Measurements from ENCODE around the gene WDR38. TPM values are rescaled to one million over a fixed set of nuclear protein-coding genes. Genes with fewer than 3 reads are reported as not detected.
"Not testable (repeated sequence)": the region's sequence is repeated elsewhere in the genome, so short reads cannot be mapped to it uniquely, and the experiment has no call there.

WDR38 gene
- total RNA-seq, 1 donor from 2014 or later, result 6.6 TPM

DNA sequence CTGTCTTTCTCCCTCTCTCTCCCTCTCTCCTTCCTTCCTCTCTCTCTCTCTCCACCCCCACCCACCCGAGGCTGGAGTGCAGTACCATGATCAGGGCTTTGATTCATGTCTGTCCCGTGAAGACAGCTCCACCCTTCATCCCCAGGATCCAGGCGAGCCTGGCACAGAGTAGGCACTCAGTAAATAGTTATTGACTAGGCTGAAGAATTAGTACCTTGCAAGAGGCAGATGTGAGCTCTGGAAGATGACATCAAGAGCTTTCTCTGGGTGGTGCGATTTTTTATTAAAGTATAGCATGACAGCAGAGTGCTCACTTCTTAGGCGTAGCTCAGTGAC, 24.0 kb upstream of the WDR38 start:
- TF ChIP-seq, protein P1, sequence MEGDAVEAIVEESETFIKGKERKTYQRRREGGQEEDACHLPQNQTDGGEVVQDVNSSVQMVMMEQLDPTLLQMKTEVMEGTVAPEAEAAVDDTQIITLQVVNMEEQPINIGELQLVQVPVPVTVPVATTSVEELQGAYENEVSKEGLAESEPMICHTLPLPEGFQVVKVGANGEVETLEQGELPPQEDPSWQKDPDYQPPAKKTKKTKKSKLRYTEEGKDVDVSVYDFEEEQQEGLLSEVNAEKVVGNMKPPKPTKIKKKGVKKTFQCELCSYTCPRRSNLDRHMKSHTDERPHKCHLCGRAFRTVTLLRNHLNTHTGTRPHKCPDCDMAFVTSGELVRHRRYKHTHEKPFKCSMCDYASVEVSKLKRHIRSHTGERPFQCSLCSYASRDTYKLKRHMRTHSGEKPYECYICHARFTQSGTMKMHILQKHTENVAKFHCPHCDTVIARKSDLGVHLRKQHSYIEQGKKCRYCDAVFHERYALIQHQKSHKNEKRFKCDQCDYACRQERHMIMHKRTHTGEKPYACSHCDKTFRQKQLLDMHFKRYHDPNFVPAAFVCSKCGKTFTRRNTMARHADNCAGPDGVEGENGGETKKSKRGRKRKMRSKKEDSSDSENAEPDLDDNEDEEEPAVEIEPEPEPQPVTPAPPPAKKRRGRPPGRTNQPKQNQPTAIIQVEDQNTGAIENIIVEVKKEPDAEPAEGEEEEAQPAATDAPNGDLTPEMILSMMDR (IDR thresholded peaks at IDR 0.05), result no peak
- H3K27ac ChIP-seq, result no peak overlapping the region
- ATAC-seq, result no peak
- H3K27me3 ChIP-seq (ENCODE audit: low read depth), result no peaks in the 10 kb centered on the region
- no peak overlapping the region for H3K4me3 ChIP-seq
- intact Hi-C loops (cut with DNase I), result no loop called here
- H3K36me3 ChIP-seq, result no peaks in the 10 kb centered on the region
- DNase-seq, result no peak
- H3K9me3 ChIP-seq, result no peaks in the 10 kb centered on the region
- peaks cover 19% of the 10 kb centered on the region for H3K4me1 ChIP-seq

DNA sequence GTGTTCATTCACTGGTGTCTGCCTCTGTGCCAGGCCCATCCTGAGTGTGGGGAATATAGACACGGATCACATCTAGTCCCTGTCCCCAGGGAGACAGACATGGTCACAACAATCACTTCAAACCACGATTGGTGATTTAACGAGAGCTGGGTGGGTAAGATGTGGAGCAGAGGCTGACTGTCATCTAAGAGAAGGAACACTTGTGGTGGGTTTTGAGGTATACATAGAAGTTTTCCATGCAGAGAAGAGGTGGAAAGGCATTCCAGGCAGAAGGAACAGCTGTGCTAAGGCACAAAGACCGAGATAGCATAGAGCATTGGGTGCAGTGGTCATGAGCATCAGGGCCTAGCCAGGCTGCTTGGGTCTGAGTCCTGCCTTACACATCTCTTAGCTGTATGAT, 22.7 kb upstream of the WDR38 start:
- intact Hi-C loops (cut with DNase I), result no loop called here
- DNase-seq (no peak), ATAC-seq (no peak)
- TF ChIP-seq, protein P1 (IDR thresholded peaks at IDR 0.05), result no peak
- H3K9me3 ChIP-seq, result no peaks in the 10 kb centered on the region
- no peak overlapping the region for H3K27ac ChIP-seq
- H3K4me3 ChIP-seq, result no peak overlapping the region
- no peaks in the 10 kb centered on the region for H3K27me3 ChIP-seq (ENCODE audit: low read depth)
- peaks cover 32% of the 10 kb centered on the region for H3K4me1 ChIP-seq
- H3K36me3 ChIP-seq, result no peaks in the 10 kb centered on the region

DNA sequence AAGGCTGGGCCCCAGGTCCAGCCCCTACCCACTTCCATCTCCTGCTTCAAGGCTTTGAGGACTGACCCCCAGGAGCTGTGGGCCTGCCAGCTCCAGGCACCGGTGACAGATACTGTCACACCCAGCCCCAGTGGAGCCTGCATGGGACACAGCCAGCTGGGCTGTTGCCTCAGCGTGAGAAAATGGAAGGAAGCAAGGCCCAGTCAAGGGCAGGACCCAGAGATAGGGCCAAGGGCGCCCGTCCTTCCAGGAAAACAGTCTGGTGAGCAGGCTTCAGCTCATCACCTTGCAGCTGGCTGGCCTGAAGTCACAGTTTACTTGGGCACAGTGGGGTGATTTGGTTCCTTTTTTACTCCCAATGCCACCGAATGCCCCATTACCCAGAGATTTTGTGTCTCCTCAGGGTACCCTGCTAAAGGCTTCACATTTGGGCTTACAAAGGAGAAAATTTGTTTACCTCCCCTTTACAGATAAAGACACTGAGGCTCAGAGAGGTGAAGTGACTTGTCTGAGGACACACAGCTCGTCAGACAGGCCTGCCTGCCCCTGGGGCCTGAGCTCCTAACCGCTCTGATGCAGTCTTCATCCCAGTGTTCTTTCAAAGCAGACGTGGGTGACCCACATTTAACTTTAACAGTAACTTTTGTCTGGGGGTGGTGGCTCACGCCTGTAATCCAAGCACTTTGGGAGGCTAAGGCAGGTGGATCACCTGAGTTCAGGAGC, 21.5 kb upstream of the WDR38 start:
- ATAC-seq, result peak in 1 of 2 donors; percentile 42

DNA sequence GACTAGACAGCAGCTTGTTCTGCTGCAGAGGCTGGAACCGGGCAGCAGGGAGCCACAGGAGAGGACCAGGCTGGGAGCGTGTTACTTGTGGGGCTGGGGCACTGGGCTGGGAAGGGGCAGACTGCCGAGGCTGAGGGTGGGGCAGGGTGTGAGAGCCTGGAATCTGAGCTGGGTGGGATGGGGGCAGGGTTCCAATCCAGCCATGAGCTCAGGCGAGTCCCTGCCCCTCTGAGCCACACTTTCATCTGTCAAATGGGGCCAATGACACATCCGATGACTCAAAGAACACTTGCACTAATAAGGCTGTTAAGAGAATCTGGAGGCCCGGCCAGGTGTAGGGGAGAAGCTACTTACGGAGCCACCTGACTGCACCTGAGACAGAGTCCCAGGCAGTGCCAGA, 18.7 kb upstream of the WDR38 start:
- H3K4me3 ChIP-seq, result no peak overlapping the region
- H3K36me3 ChIP-seq, result no peaks in the 10 kb centered on the region
- H3K9me3 ChIP-seq, result no peaks in the 10 kb centered on the region
- no peak overlapping the region for H3K27ac ChIP-seq
- intact Hi-C loops (cut with DNase I), result no loop called here
- peak; percentile 37 to 51 for ATAC-seq
- TF ChIP-seq, protein P1 (IDR thresholded peaks at IDR 0.05), result no peak
- H3K27me3 ChIP-seq (ENCODE audit: low read depth), result no peaks in the 10 kb centered on the region
- DNase-seq, result no peak
- H3K4me1 ChIP-seq, result peaks cover 35% of the 10 kb centered on the region

More for the DNA sequence above, 21.5 kb upstream of the WDR38 start:
- Histone ChIP-seq H3K4me1 (peaks cover 35% of the 10 kb centered on the region), H3K27ac (peak overlapping the region; percentile 27), H3K36me3 (no peaks in the 10 kb centered on the region), H3K27me3 (ENCODE audit: low read depth) (no peaks in the 10 kb centered on the region), H3K4me3 (no peak overlapping the region), H3K9me3 (no peaks in the 10 kb centered on the region)
- TF ChIP-seq, protein P1 (IDR thresholded peaks at IDR 0.05), result no peak
- intact Hi-C loops (cut with DNase I), result no loop called here
- DNase-seq, result no peak

DNA sequence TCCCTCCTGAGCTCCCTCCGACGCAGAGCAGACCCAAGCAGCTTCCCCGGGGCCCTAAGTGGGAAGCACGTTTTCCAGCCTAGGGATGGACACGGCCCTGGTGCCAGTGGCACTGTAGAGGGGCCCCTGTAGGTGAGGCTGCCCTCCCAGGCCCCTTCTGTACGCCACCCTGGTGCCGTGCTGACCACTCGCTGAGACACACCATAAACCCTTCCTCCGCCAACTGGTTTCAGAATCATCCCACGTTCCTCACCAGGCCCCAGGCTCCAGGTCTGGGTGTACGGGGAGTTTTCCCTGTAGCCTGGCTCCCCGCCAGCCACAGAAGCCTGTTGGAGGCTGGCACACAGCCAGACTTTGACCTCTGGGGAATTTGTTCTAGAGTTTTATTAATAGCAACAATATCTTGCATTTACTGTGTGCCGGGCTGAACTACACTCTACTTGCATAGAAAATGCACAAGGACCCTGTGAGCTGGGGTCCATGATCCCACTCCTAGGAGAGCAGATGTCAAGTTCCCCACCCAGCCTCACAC, 18.2 kb upstream of the WDR38 start:
- intact Hi-C loops (cut with DNase I), result no loop called here
- H3K4me1 ChIP-seq, result peaks cover 35% of the 10 kb centered on the region
- TF ChIP-seq, protein P1 (IDR thresholded peaks at IDR 0.05), result no peak
- no peaks in the 10 kb centered on the region for H3K36me3 ChIP-seq
- DNase-seq (no peak), ATAC-seq (peak; percentile 40 to 55)
- H3K27me3 ChIP-seq (ENCODE audit: low read depth), result no peaks in the 10 kb centered on the region
- no peak overlapping the region for H3K27ac ChIP-seq
- H3K9me3 ChIP-seq, result no peaks in the 10 kb centered on the region
- H3K4me3 ChIP-seq, result no peak overlapping the region

DNA sequence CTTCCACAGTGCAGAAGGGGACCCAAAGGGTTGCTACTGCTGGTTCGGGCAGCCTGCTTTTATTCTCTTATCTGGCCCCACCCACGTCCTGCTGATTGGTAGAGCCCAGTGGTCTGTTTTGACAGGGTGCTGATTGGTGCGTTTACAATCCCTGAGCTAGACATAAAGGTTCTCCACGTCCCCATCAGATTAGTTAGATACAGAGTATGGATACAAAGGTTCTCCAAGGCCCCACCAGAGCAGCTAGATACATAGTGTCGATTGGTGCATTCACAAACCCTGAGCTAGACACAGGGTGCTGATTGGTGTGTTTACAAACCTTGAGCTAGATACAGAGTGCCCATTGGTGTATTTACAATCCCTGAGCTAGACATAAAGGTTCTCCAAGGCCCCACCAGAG, 15.1 kb upstream of the WDR38 start:
- DNase-seq; H3K27me3 ChIP-seq (ENCODE audit: low read depth); H3K4me3 ChIP-seq; ATAC-seq; intact Hi-C loops (cut with DNase I); H3K36me3 ChIP-seq; H3K9me3 ChIP-seq; H3K27ac ChIP-seq: not testable (repeated sequence)
- peaks cover 17% of the 10 kb centered on the region for H3K4me1 ChIP-seq

DNA sequence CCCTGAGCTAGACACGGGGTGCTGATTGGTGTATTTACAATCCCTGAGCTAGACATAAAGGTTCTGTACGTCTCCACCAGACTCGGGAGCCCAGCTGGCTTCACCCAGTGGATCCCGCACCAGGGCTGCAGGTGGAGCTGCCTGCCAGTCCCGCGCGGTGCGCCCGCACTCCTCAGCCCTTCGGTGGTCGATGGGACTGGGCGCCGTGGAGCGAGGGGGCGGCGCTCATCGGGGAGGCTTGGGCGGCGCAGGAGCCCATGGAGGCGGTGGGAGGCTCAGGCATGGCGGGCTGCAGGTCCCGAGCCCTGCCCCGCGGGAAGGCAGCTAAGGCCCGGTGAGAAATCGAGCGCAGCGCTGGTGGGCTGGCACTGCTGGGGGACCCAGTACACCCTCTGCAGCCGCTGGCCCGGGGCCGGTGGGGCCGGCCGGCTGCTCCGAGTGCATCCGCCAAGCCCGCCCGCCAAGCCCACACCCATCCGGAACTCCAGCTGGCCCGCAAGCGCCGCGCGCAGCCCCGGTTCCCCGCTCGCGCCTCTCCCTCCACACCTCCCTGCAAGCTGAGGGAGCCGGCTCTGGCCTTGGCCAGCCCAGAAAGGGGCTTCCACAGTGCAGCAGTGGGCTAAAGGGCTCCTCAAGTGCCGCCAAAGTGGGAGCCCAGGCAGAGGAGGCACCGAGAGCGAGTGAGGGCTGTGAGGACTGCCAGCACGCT, 14.5 kb upstream of the WDR38 start:
- H3K9me3 ChIP-seq; H3K36me3 ChIP-seq; DNase-seq; ATAC-seq; H3K27me3 ChIP-seq (ENCODE audit: low read depth); H3K27ac ChIP-seq; intact Hi-C loops (cut with DNase I): not testable (repeated sequence)
- peaks cover 17% of the 10 kb centered on the region for H3K4me1 ChIP-seq
- H3K4me3 ChIP-seq, result peak overlapping the region; percentile 3

All from lower lobe of right lung (tissue), 2 donors.